Stimulated activated CD8-positive, alpha-beta memory T cell treated with anti-CD3 and anti-CD28 coated beads, Interleukin-7, amount 100 ng/mL, for 1 hour (primary cell): Measurements from ENCODE around the gene DERA.
"Not testable (repeated sequence)": the region's sequence is repeated elsewhere in the genome, so short reads cannot be mapped to it uniquely, and the experiment has no call there.

Experiments used
- DNase-seq, 2 donors: peaks; one replicate each; pipeline ENCODE4 v3.0.0-alpha.2; 2020; ENCODE audit warnings: low read depth in 2 of 2

The DERA gene

GRCh38 chr12:15963271-15963670, 52.1 kb downstream of the DERA start:
- DNase-seq: no peak

GRCh38 chr12:15966426-15966825, 55.3 kb downstream of the DERA start:
- DNase-seq: no peak

- DNase-seq: not testable (repeated sequence)
These were observed 55.9 kb downstream of the DERA start for GRCh38 chr12:15967053-15967452.

- no peak for DNase-seq
These were observed 60.1 kb downstream of the DERA start for GRCh38 chr12:15971211-15971610.

GRCh38 chr12:15972894-15973293, 61.8 kb downstream of the DERA start:
- DNase-seq: no peak

- no peak for DNase-seq
These were observed 67.1 kb downstream of the DERA start for GRCh38 chr12:15977999-15978951.

- no peak for DNase-seq
These were observed 68.3 kb downstream of the DERA start for GRCh38 chr12:15979096-15980092.

GRCh38 chr12:15982071-15982470, 70.9 kb downstream of the DERA start:
- no peak for DNase-seq

GRCh38 chr12:15982471-15982870, 71.3 kb downstream of the DERA start:
- no peak for DNase-seq

- no peak for DNase-seq
These were observed 71.8 kb downstream of the DERA start for GRCh38 chr12:15982921-15983320.

GRCh38 chr12:15984097-15984800, 73.1 kb downstream of the DERA start:
- no peak for DNase-seq

- no peak for DNase-seq
These were observed 73.8 kb downstream of the DERA start for GRCh38 chr12:15984963-15985362.

GRCh38 chr12:15987696-15988095, 76.6 kb downstream of the DERA start:
- DNase-seq: no peak

GRCh38 chr12:15988983-15989755, 78.0 kb downstream of the DERA start:
- no peak for DNase-seq

- no peak for DNase-seq
These were observed 84.7 kb downstream of the DERA start for GRCh38 chr12:15995801-15996200.

- no peak for DNase-seq
These were observed 85.1 kb downstream of the DERA start for GRCh38 chr12:15996254-15996653.

GRCh38 chr12:15996948-15997347, 85.8 kb downstream of the DERA start:
- DNase-seq: no peak

- no peak for DNase-seq
These were observed 86.8 kb downstream of the DERA start for GRCh38 chr12:15997910-15998309.

- DNase-seq: no peak
These were observed 91.7 kb downstream of the DERA start for GRCh38 chr12:16002880-16003279.

- DNase-seq: no peak
These were observed 92.3 kb downstream of the DERA start for GRCh38 chr12:16003460-16003859.

- DNase-seq: no peak
These were observed 95.6 kb downstream of the DERA start for GRCh38 chr12:16006752-16007151.
